ENCODE results near the gene EXT2.

Gene EXT2

GRCh38 chr11:44282620-44283019, 187.1 kb downstream of the EXT2 start:
- CTCF ChIA-PET = no interaction called here
- POLR2A ChIA-PET = no interaction called here
- DNase-seq (ENCODE audit: extremely low spot score) = no peak
- TF ChIP-seq HDGF (IDR thresholded peaks at IDR 0.05; ENCODE audit: borderline replicate concordance) (no peak), FOXM1 (IDR thresholded peaks at IDR 0.05; ENCODE audit: borderline replicate concordance) (no peak), L3MBTL2 (conservative IDR thresholded peaks at IDR 0.05) (no peak), ARNT (IDR thresholded peaks at IDR 0.05) (no peak)

GRCh38 chr11:44285756-44286155, 190.3 kb downstream of the EXT2 start:
- ChIA-PET CTCF (interaction anchor here (0.6 to 2.0 kb wide), 8 partner anchors 12 to 238 kb away, joined by 3 to 9 read pairs (median 4); no protein-coding TSS in a partner anchor), POLR2A (no interaction called here)
- TF ChIP-seq CTBP1 (IDR thresholded peaks at IDR 0.05; ENCODE audit: borderline replicate concordance) (no peak), FOXA1 (IDR thresholded peaks at IDR 0.05) (no peak), ARNT (IDR thresholded peaks at IDR 0.05) (no peak), BHLHE40 (IDR thresholded peaks at IDR 0.05; ENCODE audit: borderline replicate concordance) (no peak), LEF1 (IDR thresholded peaks at IDR 0.05; ENCODE audit: borderline replicate concordance) (no peak), FOXM1 (IDR thresholded peaks at IDR 0.05; ENCODE audit: borderline replicate concordance) (no peak), PKNOX1 (IDR thresholded peaks at IDR 0.05) (no peak), FOXK2 (IDR thresholded peaks at IDR 0.05) (no peak), ELF4 (IDR thresholded peaks at IDR 0.05) (no peak), SP1 (IDR thresholded peaks at IDR 0.05) (no peak), HDGF (IDR thresholded peaks at IDR 0.05; ENCODE audit: borderline replicate concordance) (no peak), L3MBTL2 (conservative IDR thresholded peaks at IDR 0.05) (no peak)
- no peak for DNase-seq (ENCODE audit: extremely low spot score)

GRCh38 chr11:44286268-44286880, 190.9 kb downstream of the EXT2 start:
- TF ChIP-seq BHLHE40 (IDR thresholded peaks at IDR 0.05; ENCODE audit: borderline replicate concordance) (no peak), FOXM1 (IDR thresholded peaks at IDR 0.05; ENCODE audit: borderline replicate concordance) (no peak), CTBP1 (IDR thresholded peaks at IDR 0.05; ENCODE audit: borderline replicate concordance) (no peak), PKNOX1 (IDR thresholded peaks at IDR 0.05) (no peak), HDGF (IDR thresholded peaks at IDR 0.05; ENCODE audit: borderline replicate concordance) (no peak), ZNF384 (IDR thresholded peaks at IDR 0.05) (no peak), L3MBTL2 (conservative IDR thresholded peaks at IDR 0.05) (no peak), ELF4 (IDR thresholded peaks at IDR 0.05) (no peak), LEF1 (IDR thresholded peaks at IDR 0.05; ENCODE audit: borderline replicate concordance) (no peak), SP1 (IDR thresholded peaks at IDR 0.05) (no peak), SUZ12 (IDR thresholded peaks at IDR 0.05) (no peak), FOXA1 (IDR thresholded peaks at IDR 0.05) (no peak), FOXK2 (IDR thresholded peaks at IDR 0.05) (no peak), ARNT (IDR thresholded peaks at IDR 0.05) (no peak), TARDBP (IDR thresholded peaks at IDR 0.05) (no peak)
- CTCF ChIA-PET = interaction anchor here (0.6 to 2.0 kb wide), 10 partner anchors 12 to 253 kb away, joined by 3 to 9 read pairs (median 4); no protein-coding TSS in a partner anchor
- DNase-seq (ENCODE audit: extremely low spot score) = peak; percentile 82
- POLR2A ChIA-PET = no interaction called here

- ChIA-PET CTCF (interaction anchor here (0.9 to 2.0 kb wide), 4 partner anchors 12 to 252 kb away, joined by 3 to 6 read pairs (median 3); no protein-coding TSS in a partner anchor), POLR2A (no interaction called here)
- TF ChIP-seq FOXM1 (IDR thresholded peaks at IDR 0.05; ENCODE audit: borderline replicate concordance) = no peak
- TF ChIP-seq FOXK2 (IDR thresholded peaks at IDR 0.05) = no peak
- no peak for TF ChIP-seq SUZ12 (IDR thresholded peaks at IDR 0.05)
- no peak for TF ChIP-seq ARNT (IDR thresholded peaks at IDR 0.05)
- no peak for TF ChIP-seq FOXA1 (IDR thresholded peaks at IDR 0.05)
- no peak for TF ChIP-seq HDGF (IDR thresholded peaks at IDR 0.05; ENCODE audit: borderline replicate concordance)
- TF ChIP-seq ZNF384 (IDR thresholded peaks at IDR 0.05) = no peak
- TF ChIP-seq L3MBTL2 (conservative IDR thresholded peaks at IDR 0.05) = no peak
- no peak for TF ChIP-seq SP1 (IDR thresholded peaks at IDR 0.05)
- TF ChIP-seq LEF1 (IDR thresholded peaks at IDR 0.05; ENCODE audit: borderline replicate concordance) = no peak
- no peak for TF ChIP-seq CTBP1 (IDR thresholded peaks at IDR 0.05; ENCODE audit: borderline replicate concordance)
- TF ChIP-seq TARDBP (IDR thresholded peaks at IDR 0.05) = no peak
- DNase-seq (ENCODE audit: extremely low spot score) = no peak
Measured at GRCh38 chr11:44286911-44287310, 191.4 kb downstream of the EXT2 start.

- TF ChIP-seq LEF1 (IDR thresholded peaks at IDR 0.05; ENCODE audit: borderline replicate concordance) (no peak), SP1 (IDR thresholded peaks at IDR 0.05) (no peak), CTBP1 (IDR thresholded peaks at IDR 0.05; ENCODE audit: borderline replicate concordance) (no peak), L3MBTL2 (conservative IDR thresholded peaks at IDR 0.05) (no peak), TARDBP (IDR thresholded peaks at IDR 0.05) (no peak), ARNT (IDR thresholded peaks at IDR 0.05) (no peak), ZNF384 (IDR thresholded peaks at IDR 0.05) (no peak), ELF4 (IDR thresholded peaks at IDR 0.05) (no peak), FOXK2 (IDR thresholded peaks at IDR 0.05) (no peak), HDGF (IDR thresholded peaks at IDR 0.05; ENCODE audit: borderline replicate concordance) (no peak), FOXA1 (IDR thresholded peaks at IDR 0.05) (no peak), PKNOX1 (IDR thresholded peaks at IDR 0.05) (no peak)
- ChIA-PET CTCF (interaction anchor here (0.6 kb wide), 1 partner anchor 195 kb away, joined by 3 read pairs; no protein-coding TSS in a partner anchor), POLR2A (no interaction called here)
- DNase-seq (ENCODE audit: extremely low spot score) = no peak
Measured at GRCh38 chr11:44288133-44288526, 192.7 kb downstream of the EXT2 start.

- POLR2A ChIA-PET = no interaction called here
- DNase-seq (ENCODE audit: extremely low spot score) = no peak
- CTCF ChIA-PET = no interaction called here
- TF ChIP-seq SP1 (IDR thresholded peaks at IDR 0.05) = no peak
- no peak for TF ChIP-seq CTBP1 (IDR thresholded peaks at IDR 0.05; ENCODE audit: borderline replicate concordance)
- no peak for TF ChIP-seq SUZ12 (IDR thresholded peaks at IDR 0.05)
- TF ChIP-seq HDGF (IDR thresholded peaks at IDR 0.05; ENCODE audit: borderline replicate concordance) = no peak
- TF ChIP-seq ELF4 (IDR thresholded peaks at IDR 0.05) = no peak
- no peak for TF ChIP-seq TARDBP (IDR thresholded peaks at IDR 0.05)
- TF ChIP-seq ZNF384 (IDR thresholded peaks at IDR 0.05) = no peak
- no peak for TF ChIP-seq PKNOX1 (IDR thresholded peaks at IDR 0.05)
- TF ChIP-seq L3MBTL2 (conservative IDR thresholded peaks at IDR 0.05) = no peak
- no peak for TF ChIP-seq FOXA1 (IDR thresholded peaks at IDR 0.05)
- TF ChIP-seq FOXK2 (IDR thresholded peaks at IDR 0.05) = no peak
- TF ChIP-seq ARNT (IDR thresholded peaks at IDR 0.05) = no peak
Measured at GRCh38 chr11:44290208-44290607, 194.7 kb downstream of the EXT2 start.

Measured in HEK293T (cell line).